NCI-H2107 (cell line): ENCODE measurements around the gene LCNL1.
A peak's percentile ranks its signal among the peaks of the same experiment; 100 is the strongest.
"Not testable (repeated sequence)": the region's sequence is repeated elsewhere in the genome, so short reads cannot be mapped to it uniquely, and the experiment has no call there.

Experiments used
- DNase-seq: peaks from one replicate; lab custom pipeline; 2025; lab: John Stamatoyannopoulos, UW

Gene LCNL1

GRCh38 chr9:137027369-137028262 is 44.8 kb downstream of the LCNL1 start, which contains the start of gene ABCA2:
Gene ABCA2, minus strand, starts transcription at chr9:137028237. Its CDS starts 97 bp downstream, at chr9:137028140.
- DNase-seq, result no peak

GRCh38 chr9:137028263-137029057 is 45.7 kb downstream of the LCNL1 start:
- peak; percentile 72 for DNase-seq

GRCh38 chr9:137029058-137029936 is 46.5 kb downstream of the LCNL1 start:
- DNase-seq, result no peak

- DNase-seq, result no peak
Measured at GRCh38 chr9:137030006-137030405, 47.2 kb downstream of the LCNL1 start.

GRCh38 chr9:137030538-137031527 is 48.0 kb downstream of the LCNL1 start:
- DNase-seq, result no peak

GRCh38 chr9:137031904-137032640 is 49.3 kb downstream of the LCNL1 start, which contains the start of gene FUT7:
Gene FUT7, minus strand, starts transcription at chr9:137032088. Its CDS starts 97 bp downstream, at chr9:137031991.
- DNase-seq, result no peak

GRCh38 chr9:137032858-137033257 is 50.1 kb downstream of the LCNL1 start:
- no peak for DNase-seq

- DNase-seq, result not testable (repeated sequence)
Measured at GRCh38 chr9:137033481-137033880, 50.7 kb downstream of the LCNL1 start.

GRCh38 chr9:137034039-137034708 is 51.4 kb downstream of the LCNL1 start:
- DNase-seq, result no peak

- DNase-seq, result peak; percentile 66
Measured at GRCh38 chr9:137034709-137035506, 52.1 kb downstream of the LCNL1 start.
